Colon (tissue), 2 donors: ENCODE data around the gene HOMER3.
"Not testable (repeated sequence)": the region's sequence is repeated elsewhere in the genome, so short reads cannot be mapped to it uniquely, and the experiment has no call there.

Experiments
- FAIRE-seq: peaks from 2 replicates; lab custom pipeline; 2012; peaks lifted over from hg19 to GRCh38; lab: Jason Lieb, UNC
- donor health status: control.
- donor health status: control.

Gene HOMER3

GRCh38 chr19:18952364-18953003, 11.5 kb upstream of the HOMER3 start:
- FAIRE-seq = not testable (repeated sequence)

- FAIRE-seq = no peak
Observed at GRCh38 chr19:18951721-18952281, 10.8 kb upstream of the HOMER3 start.

GRCh38 chr19:18949858-18950257, 8.8 kb upstream of the HOMER3 start:
- no peak for FAIRE-seq

- no peak for FAIRE-seq
Observed at GRCh38 chr19:18948976-18949356, 7.9 kb upstream of the HOMER3 start.

GRCh38 chr19:18948075-18948975, 7.3 kb upstream of the HOMER3 start:
- no peak for FAIRE-seq

- no peak for FAIRE-seq
Observed at GRCh38 chr19:18946918-18947317, 5.9 kb upstream of the HOMER3 start.

GRCh38 chr19:18946335-18946734, 5.3 kb upstream of the HOMER3 start:
- FAIRE-seq = no peak

GRCh38 chr19:18945297-18945696, 4.3 kb upstream of the HOMER3 start:
- FAIRE-seq = no peak

- no peak for FAIRE-seq
Observed at GRCh38 chr19:18943465-18943864, 2.4 kb upstream of the HOMER3 start.

- FAIRE-seq = no peak
Observed at GRCh38 chr19:18942692-18943091, 1.7 kb upstream of the HOMER3 start.

- no peak for FAIRE-seq
Observed at GRCh38 chr19:18941628-18942354, 774 bp upstream of the HOMER3 start.

GRCh38 chr19:18939922-18940768, 872 bp downstream of the HOMER3 start:
- no peak for FAIRE-seq

GRCh38 chr19:18939163-18939562, 1.9 kb downstream of the HOMER3 start:
- FAIRE-seq = no peak

- no peak for FAIRE-seq
Observed at GRCh38 chr19:18933297-18933696, 7.7 kb downstream of the HOMER3 start.

- no peak for FAIRE-seq
Observed at GRCh38 chr19:18932216-18932841, 8.7 kb downstream of the HOMER3 start.

- FAIRE-seq = no peak
Observed at GRCh38 chr19:18931316-18932162, 9.5 kb downstream of the HOMER3 start.

GRCh38 chr19:18929311-18929710, 11.7 kb downstream of the HOMER3 start:
- FAIRE-seq = no peak

- no peak for FAIRE-seq
Observed at GRCh38 chr19:18928018-18928805, 12.8 kb downstream of the HOMER3 start.

- no peak for FAIRE-seq
Observed at GRCh38 chr19:18924684-18925213, 16.3 kb downstream of the HOMER3 start.
